GM19240 (cell line): Measurements from ENCODE around the gene HBS1L.
"Not testable (repeated sequence)": the region's sequence is repeated elsewhere in the genome, so short reads cannot be mapped to it uniquely, and the experiment has no call there.

ENCODE experiments used
- DNase-seq: peaks from one replicate; pipeline ENCODE4 v3.0.0; 2011; ENCODE audit warnings: low spot score; ENCODE audit not compliant: insufficient read length

Gene HBS1L

DNA sequence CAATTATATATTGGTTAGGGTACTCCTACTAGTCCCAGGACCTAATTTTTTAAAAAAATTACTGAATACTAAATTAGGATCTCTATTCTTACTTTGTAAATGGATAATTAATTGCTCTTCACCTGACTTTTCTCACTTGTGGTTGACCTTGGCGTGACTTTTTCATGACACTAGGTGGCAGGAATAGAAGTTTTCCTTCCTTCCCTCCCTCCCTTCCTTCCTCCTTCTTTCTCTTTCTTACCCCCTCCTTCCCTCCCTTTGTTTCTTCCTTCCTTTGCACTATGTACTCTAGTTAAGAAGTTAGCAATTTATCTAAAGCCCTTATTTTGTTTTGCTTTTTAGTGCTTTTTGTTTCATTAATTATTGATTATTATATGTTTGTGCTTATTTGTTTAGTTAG is 20.4 kb upstream of the HBS1L start:
- DNase-seq, result no peak

DNA sequence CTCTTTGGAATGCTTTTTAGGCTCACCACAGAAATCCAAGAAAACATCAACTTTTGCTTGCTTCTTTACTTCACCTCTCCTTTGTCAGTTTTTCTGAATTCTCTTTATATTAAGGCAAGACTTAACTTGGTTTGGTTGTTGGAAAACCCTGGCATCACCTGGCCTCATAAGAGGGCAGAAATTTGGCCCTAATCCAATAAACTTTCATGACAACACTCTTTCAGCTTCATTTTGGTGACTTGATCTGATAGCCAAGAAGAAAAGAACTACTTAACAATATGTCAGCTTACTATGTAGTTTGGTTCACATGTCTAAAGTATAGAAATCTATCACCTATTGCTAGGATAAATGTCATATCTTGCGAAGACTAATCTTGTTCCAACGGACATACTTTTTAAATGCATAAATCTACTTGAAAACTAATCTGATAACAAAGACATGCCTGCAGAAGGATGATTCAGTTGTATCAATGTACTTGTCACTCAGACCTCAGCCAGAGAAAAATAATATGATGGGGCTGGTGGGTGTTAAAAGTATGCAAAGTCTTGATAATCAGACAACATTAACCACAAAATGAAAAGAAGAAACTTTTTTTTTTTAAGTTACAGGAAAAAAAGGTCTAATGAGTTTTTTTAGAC is 19.3 kb upstream of the HBS1L start:
- DNase-seq, result no peak

- no peak for DNase-seq
These were observed 18.6 kb upstream of the HBS1L start for GRCh38 chr6:135073217-135073616.

GRCh38 chr6:135072753-135073152 is 18.1 kb upstream of the HBS1L start:
- DNase-seq, result no peak

- no peak for DNase-seq
These were observed 16.9 kb upstream of the HBS1L start for GRCh38 chr6:135071541-135071940.

DNA sequence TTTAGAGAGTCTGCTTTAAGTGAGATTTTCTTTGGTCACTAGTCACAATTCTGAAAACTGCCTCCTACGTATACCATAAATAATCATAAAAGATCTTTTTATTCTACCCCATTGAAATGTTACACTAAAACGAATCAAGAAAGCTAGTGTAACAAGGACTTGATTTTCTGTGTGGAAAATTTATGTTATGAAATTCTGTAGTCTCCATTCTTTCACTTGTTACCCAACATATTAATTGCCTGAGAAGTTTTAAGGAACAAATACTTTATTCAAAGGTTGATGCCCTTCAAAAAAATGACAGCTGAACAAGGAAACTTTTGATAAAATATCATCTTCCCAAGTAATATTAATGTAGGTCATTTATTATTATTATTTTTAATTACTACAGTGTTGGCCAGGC is 13.3 kb upstream of the HBS1L start:
- DNase-seq, result no peak

DNA sequence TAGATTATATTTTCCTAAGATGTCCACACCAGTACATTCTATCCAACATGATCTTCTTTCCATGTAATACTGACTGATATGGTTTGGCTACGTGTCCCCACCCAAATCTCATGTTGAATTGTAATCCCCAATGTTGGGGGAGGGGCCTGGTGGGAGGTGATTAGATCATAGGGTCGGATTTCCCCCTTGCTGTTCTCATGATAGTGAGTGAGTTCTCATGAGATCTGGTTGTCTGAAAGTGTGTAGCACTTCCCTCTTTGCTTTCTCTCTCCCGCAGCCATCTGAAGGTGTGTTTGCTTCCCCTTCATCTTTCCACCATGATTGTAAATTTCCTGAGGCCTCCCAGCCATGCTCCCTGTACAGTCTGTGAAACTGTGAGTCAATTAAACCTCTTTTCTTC is 12.2 kb upstream of the HBS1L start:
- DNase-seq, result no peak

GRCh38 chr6:135066397-135066796 is 11.8 kb upstream of the HBS1L start:
- no peak for DNase-seq

DNA sequence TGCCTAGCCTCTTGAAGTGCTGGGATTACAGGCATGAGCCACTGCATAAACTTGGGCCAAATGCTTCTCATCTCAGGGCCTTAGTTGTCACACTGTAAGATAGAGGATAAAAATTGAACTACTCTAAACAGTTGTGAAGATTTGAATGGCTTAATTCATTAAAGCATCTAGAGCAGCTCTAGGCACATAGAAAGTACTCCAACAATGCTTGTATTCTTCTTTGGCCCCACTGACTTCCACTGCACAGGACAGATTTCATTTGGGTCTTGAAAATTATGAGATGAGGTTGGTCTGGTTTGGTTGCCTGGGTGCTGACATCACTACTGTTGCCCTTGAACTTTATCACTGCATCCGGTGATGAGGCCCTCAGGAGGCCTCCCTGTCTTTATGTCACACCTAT is 10.0 kb upstream of the HBS1L start:
- no peak for DNase-seq

DNA sequence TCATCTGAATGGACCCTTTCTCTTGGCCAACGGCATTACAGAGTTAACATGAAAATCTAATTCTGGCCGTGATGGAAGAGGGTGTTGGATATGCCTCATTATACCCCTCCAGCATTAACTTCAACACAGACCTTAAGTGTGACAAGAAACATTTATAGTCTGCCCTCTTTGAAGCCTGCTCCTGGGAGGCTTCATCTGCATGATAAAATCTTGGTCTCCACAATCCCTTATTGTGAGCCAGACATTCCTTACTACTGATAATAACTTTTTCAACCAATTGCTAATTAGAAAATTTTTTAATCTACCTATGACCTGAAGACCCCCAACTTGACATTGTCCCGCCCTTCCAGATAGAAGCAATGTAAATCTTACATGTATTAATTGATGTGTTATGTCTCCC is 9.3 kb upstream of the HBS1L start:
- no peak for DNase-seq

- no peak for DNase-seq
These were observed 8.1 kb upstream of the HBS1L start for GRCh38 chr6:135062735-135063134.

- no peak for DNase-seq
These were observed 5.5 kb upstream of the HBS1L start for GRCh38 chr6:135060076-135060475.

DNA sequence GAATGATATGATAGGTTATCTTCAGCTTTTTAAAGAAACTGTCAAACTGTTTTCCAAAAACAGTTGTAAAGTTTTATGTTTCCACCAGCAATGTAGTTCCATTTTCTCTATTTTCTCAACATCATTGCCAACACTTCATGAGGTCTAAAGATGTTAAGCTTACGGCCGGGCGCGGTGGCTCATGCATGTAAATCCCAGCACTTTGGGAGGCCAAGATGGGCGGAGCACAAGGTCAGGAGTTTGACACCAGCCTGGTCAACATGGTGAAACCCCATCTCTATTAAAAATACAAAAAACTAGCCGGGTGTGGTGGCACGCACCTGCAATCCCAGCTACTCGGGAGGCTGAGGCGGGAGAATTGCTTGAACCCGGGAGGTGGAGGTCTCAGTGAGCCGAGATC is 3.7 kb upstream of the HBS1L start:
- DNase-seq, result not testable (repeated sequence)

GRCh38 chr6:135056632-135057031 is 2.0 kb upstream of the HBS1L start:
- DNase-seq, result no peak

- no peak for DNase-seq
These were observed 425 bp downstream of the HBS1L start for GRCh38 chr6:135054226-135054568.

- DNase-seq, result no peak
These were observed 1.2 kb downstream of the HBS1L start for GRCh38 chr6:135053406-135053805.

DNA sequence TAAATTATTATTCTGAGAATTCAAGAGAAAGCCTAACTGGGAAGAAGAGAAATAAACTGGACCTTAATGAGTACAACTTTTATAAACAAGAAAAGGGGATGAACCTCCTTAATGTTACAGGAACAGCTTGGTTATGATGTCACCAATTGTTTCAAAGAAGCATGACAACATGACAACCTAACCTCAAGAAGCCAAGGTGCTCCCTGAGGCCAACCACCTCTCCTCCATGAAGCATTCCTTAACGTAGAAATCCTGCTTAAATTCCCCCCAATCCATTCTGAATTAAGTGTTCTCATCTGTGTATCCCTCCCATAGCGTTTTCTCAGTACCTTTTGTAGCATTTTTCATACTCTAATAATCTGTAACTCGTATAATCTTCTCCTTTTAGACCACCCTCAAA is 1.7 kb downstream of the HBS1L start:
- no peak for DNase-seq

DNA sequence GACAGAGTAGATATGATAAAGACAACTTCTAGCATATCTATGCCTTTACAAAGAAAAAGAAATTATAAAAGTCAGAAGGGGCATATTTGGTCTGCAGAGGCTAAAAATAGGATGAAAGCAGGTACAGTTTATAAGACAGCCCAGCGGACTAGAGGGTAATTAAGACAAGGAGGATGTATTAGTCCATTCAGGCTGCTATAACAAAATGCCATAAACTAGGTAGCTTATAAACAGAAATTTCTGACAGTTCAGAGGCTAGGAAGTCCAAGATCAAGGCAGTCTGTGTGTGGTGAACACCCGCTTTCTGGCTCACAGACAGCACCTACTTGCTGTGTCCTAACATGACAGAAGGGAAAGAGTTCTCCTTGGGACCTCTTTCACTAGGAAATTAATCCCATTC is 5.7 kb downstream of the HBS1L start:
- no peak for DNase-seq

GRCh38 chr6:135047336-135047735 is 7.3 kb downstream of the HBS1L start:
- no peak for DNase-seq

DNA sequence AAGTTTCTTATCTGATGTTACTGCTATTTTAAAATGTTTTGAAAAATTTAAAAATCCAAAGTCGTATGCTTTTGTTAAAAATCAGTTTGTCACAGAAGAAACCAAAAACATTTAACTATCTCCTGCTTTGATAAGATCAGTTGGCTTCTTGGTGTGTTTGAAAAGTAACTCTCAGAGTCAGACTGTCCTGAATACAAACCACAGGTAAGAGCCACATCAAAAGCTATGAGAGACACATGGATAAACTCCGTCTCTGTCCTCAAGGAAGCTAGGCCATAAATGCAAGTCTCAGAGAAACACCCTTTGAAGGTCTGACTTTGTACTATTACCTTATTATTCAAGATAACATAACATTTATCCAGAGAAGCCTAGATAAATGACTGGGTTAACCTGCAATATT is 7.7 kb downstream of the HBS1L start:
- DNase-seq, result no peak

DNA sequence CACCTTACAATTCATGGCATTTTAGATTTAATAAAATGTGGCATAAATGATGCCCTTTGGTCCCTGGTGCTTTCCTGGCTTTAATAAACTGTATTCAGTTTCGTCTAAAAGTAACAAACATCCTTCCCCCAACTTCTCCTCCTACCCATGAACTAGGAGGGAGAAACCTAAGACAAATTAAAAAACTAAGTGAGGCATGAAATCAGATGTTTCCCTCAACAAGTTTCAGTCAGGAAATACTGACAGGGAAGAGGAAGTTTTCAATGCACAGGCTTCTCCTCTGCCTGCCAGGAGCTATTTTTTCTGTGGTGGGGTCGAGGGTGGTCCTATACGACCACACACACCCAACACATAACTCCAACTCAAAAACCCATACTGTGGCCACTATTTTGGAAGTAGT is 10.0 kb downstream of the HBS1L start:
- DNase-seq, result no peak

GRCh38 chr6:135043846-135044245 is 10.8 kb downstream of the HBS1L start:
- no peak for DNase-seq

DNA sequence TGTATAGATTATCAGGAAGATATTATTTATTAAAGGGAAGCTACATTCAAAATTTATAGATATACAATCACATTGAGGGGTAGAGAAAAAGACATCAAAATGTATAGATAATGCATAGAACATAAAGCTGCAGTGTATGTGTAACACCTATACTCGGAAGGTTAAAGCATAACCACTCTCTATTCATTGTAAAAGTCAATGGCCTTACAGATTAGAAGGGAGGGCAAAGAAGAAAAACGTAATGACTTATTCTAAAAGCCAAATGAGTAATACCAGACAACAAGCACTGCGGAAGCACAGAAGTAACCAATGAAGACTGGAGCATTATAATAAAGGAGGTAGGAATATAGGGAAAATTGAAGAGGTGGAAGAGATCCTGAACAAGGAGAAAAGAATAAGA is 11.3 kb downstream of the HBS1L start:
- DNase-seq, result no peak

DNA sequence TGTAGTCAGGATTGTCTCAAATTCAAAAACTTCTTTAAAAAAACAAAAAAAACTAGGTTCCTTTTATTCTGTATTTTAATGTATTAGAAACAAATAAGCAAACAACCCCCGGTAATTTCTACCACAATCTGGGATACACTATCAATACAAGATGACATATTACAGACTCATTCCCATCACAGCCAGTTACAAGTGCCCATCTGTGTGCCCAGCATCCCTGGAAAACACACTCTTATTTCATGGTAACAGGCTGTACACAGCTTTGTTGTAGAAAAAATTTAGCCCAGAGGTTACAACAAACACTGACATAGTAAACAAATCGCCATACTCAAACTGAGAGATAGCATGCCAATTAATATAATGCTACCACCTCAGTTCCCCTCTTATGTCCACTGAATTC is 16.3 kb downstream of the HBS1L start:
- DNase-seq, result no peak
